NCI-H2171 treated with DMSO at 0.1 percent for 48 hours (cell line): ENCODE results near the gene ATP2B2.
A peak's percentile ranks its signal among the peaks of the same experiment; 100 is the strongest.
"Not testable (repeated sequence)": the region's sequence is repeated elsewhere in the genome, so short reads cannot be mapped to it uniquely, and the experiment has no call there.

Experiments
- DNase-seq: peaks from one replicate; lab custom pipeline; 2025; lab: John Stamatoyannopoulos, UW

The ATP2B2 gene

GRCh38 chr3:10382445-10382844 lies 122.9 kb downstream of the ATP2B2 start:
- not testable (repeated sequence) for DNase-seq

- DNase-seq = no peak
Measured at GRCh38 chr3:10381336-10381735, 124.0 kb downstream of the ATP2B2 start.

GRCh38 chr3:10380906-10381305 lies 124.5 kb downstream of the ATP2B2 start:
- no peak for DNase-seq

DNA sequence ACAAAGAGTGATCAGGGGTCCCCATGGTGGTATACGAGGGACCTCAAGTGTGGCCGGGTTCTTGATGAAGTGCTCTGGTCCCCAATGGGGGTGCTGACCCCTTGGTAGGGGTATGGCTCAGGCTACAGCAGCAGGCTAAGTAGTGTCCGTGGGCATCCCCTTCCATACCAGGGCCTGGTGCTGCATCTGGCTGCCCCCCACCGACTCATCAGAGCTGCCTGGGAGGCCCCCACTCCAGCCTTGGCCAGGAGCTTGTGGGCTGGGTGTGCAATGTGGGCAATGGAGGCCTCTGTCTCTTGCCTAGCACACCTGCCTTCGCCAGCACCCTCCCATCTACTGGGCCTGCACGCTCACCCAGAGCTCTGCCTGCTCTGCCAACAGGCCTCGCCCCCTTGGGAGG lies 125.4 kb downstream of the ATP2B2 start:
- no peak for DNase-seq

DNA sequence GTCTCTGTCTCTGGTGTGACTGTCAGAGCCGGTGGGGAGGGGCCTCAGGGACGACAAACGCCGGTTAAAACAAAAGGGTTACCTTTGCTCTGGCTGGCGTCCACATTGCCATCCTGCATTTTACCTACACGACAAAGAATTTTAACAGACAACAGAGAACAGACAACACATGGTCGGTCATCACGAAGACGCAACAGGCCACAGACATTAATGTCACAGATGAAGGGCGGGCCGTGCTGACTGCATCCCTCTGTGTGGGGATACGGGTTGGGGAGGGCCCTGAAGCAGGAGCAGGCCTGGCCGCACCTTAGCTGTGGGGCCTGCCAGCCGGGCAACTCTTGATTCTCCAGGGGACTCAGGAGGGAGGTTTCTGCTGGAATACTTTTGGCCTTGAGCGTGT lies 126.2 kb downstream of the ATP2B2 start:
- DNase-seq = no peak

- no peak for DNase-seq
Measured at GRCh38 chr3:10378742-10379141, 126.6 kb downstream of the ATP2B2 start.

DNA sequence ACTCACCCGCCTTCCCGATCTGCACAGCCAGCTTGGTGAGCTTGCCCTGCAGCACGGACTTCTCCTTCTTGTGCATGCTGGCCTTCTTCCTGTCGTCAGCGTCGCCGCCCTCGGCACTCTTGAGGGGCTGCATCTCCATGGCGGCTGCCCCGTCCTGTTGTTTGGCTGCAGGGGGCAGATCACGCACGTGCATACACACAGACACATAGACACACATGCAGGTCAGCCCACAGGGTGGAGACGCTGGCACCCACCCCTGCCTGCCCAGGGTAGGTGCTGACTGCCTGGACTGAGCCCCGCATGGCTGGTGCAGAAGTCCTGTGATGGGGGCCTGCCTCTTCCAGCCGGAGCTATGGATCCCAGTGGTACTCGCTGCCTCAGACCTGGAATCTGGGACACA lies 127.1 kb downstream of the ATP2B2 start:
- no peak for DNase-seq

DNA sequence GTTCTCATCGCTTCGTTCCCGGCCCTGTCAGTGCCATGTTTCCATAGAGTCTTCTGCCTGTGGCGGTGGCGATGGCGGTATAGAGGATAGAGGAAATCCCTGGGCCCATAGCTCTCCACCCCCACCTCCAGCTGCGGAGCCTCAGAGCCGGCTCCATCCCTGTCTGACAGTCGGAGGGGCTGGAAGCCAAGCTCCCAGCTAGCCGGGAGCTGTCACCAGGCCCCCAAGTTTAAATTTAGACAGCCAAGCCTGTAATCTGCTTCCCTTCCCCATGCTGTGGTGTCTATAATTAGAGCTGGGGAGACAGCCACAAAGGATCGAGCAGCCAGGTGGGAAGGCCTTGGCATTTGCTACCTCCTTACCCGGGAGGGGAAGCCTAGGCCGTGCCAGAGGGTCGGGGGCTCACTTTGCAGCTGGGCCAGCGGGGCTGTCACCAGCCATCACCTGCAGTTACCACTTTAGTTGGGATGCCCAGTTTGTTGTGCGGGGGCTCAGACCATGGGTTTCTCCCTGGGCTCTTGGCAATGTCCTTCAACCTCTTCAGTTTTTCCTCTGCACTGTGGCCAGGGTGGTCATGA lies 128.1 kb downstream of the ATP2B2 start:
- DNase-seq = no peak

DNA sequence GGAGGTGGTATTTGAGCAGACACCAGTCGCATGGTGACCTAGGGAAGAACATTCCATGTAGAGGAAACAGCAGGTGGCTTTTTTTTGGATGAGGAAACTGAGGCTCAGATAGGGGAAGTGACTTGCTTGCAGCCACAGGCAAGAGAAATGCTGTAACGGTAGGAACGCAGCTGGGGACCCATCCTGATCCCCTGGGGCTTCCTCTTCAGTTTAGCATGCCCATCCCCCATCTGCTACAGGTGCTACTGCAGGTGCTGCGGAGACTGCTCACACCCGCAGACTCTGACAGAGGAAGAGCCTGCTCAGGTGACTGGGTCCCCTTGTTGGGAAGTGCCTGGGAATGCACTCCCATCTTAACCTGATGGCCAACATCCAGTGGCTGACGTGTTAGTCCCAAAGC lies 129.0 kb downstream of the ATP2B2 start:
- DNase-seq = peak; percentile 32

DNA sequence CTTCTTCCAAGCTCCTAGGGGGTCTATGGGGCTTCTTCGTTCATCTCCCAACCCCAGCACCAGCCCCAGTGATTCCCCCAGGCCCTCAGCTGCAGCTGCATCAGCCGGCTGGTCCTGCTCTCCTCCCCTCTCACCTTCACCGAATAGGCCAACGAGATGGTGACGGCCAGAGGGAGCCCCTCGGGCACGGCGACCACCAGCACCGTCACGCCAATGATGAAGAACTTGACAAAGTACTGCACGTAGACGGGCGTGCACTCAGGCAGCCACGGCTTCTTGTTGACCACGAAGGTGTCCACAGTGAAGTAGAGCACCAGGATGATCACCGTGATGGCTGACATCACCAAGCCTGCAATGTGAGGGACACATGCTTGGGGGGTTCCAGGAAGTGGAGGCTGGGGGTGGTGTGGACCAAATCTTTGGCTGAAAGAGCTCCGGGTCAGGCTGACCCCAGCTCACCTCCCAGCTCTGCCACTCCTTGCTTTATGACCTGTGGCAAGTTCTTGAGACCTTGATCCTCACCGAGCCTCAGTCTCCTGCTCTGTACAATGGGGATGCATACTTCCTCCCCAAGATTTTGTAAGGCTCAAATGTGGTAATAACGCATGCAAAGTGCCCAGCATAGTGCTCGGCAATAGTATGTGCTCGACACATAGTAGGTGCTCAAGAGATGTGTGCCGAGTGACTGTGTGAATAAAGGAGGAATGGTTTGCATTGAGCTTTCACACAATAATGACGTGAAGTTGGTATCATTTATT lies 129.9 kb downstream of the ATP2B2 start:
- no peak for DNase-seq

- no peak for DNase-seq
Measured at GRCh38 chr3:10374311-10374710, 131.1 kb downstream of the ATP2B2 start.

DNA sequence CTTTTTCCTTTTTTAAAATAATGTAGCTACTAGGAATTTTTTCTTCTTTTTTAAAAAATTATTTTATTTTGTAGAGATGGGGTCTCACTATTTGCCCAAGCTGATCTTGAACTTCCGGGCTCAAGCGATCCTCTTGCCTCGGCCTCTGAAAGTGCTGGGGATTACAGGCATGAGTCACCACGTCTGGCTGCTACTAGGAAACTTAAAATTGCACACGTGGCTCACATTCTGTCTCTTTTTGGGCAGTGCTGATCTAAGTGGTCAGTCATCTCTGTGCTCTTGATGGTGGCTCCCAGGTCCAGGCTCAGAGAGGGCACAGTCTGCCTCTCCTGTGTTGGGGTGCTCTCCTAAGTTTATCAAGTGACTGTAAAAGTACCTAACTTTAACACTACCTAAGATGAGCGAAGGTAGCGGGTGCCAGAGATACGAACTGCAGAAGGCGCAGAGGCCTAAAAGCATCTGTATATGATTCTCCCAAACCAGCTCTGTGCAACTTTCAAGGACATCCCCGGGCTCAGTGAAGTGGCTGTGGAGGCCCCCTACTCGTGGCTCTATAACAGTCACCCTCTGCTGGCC lies 131.6 kb downstream of the ATP2B2 start:
- DNase-seq = no peak

- no peak for DNase-seq
Measured at GRCh38 chr3:10371789-10372188, 133.6 kb downstream of the ATP2B2 start.

DNA sequence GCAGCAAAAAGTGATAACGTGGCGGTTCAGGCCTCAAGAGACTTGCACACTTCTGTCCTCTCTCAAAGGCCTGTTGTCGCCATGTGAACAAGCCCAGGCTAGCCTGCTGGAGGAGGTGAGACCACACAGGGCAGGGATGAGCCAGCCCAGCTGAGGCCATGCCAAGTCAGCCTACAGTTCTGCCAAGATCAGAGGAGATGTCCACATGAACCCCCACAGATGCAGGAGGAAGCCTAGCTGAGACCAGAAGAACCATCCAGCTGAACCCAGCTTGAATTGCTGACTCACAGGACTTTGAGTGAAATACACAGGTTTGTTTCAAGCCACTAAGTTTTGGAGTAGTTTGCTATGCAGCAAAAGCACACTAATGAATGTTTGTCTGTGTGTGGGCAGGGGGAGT lies 134.2 kb downstream of the ATP2B2 start:
- no peak for DNase-seq

GRCh38 chr3:10370429-10370828 lies 135.0 kb downstream of the ATP2B2 start:
- DNase-seq = no peak

- DNase-seq = no peak
Measured at GRCh38 chr3:10368512-10368911, 136.9 kb downstream of the ATP2B2 start.

DNA sequence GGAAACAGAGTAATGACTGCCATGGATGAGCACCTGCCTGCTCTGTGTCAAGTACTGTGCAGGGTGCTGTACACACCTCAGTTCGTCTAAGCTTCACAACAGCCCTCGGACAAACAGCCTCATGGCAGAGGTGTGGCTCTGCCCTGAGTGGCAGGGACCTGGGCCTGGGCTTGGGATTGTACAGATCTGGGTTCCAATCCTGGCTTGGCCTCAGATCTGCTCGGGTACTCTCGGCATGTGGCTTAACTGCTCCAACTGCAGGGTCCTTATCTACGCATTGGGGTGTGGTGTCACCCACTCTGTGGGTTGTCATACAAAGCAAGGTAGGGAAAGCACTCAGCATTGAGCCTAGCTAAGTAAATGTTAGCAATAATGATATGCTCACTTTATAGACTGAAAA lies 137.9 kb downstream of the ATP2B2 start:
- no peak for DNase-seq

DNA sequence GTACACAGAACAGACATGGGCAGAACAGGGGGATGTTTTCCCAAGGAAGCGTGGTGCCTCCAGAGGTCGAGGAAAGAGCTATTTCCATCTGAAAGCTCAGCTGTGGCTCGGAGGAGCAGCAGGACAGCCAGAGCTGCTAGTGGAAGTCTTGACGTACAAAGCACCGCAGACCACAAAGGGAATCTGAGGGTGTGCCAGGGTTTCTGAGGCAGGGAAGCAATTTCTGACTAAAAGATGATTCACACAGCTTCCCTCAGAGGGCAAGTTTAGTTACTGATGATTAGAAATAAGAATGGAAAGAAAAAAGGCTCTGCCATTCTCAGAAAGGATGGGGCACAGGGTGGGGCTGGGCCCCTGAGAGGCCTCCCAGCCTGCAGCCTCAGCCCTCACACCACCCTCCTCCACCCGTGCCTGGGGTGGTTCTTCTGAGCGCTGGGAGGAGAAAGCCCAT lies 138.7 kb downstream of the ATP2B2 start:
- DNase-seq = no peak

DNA sequence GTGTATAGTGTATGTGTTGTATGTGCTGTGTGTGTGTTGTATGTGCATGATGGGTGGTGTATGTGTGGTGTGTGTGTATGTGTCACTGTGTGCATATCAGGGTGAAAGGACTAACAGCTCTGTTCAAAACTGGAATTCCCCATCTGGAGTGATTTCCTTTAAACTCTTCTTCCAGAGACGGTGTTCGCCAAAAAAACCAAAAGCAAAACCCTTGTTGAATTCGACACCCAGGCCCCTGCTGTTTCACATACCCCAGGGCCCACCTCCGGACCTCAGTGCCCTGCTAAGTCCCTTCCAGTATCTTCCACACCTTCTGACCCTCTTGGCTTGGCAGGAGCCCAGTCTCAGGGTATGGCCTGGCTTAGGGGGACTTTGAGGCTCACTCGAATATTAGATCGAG lies 139.6 kb downstream of the ATP2B2 start:
- no peak for DNase-seq

GRCh38 chr3:10365316-10365715 lies 140.1 kb downstream of the ATP2B2 start:
- no peak for DNase-seq

GRCh38 chr3:10364806-10365205 lies 140.6 kb downstream of the ATP2B2 start:
- no peak for DNase-seq

DNA sequence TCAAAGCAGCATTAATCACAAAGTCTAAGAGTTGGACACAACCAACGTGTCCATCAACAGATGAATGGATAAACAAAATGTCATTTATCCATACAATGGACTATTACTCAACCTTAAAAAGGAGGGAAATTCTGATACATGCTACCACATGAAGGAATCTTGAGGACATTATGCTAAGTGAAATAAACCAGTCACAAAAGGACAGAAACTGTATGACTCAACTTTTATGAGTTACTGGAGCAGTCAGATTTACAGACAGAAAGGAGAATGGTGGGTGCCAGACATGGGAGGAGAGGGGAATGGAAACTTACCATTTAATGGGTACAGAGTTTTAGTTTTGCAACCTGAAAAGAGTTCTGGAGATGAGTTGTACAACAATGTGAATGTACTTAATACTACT lies 141.5 kb downstream of the ATP2B2 start:
- DNase-seq = no peak

GRCh38 chr3:10361375-10361774 lies 144.0 kb downstream of the ATP2B2 start:
- DNase-seq = peak; percentile 93

DNA sequence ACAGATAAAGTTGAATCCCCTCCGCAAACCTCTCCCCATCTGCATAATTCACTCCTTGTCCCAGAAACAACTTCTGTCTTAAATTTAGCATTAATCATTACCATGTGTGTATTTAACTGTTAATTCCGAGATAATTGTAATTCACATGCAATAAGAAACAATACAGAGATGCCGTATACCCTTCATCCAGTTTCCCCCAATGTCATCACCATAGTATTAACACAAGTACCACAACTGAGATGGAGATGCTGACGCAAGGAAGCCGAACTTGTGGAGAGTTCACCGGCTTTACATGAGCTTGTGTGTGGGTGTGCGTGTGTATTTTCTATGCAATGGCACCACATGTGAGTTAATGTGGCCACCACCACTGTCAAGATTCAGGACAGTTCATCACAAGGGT lies 144.9 kb downstream of the ATP2B2 start:
- DNase-seq = no peak
